Esophagus squamous epithelium (tissue), 4 donors: Measurements from ENCODE around the gene PRMT2.

Experiments used
- POLR2A ChIP-seq, 4 donors: fragments of 450-650 bp; IDR thresholded peaks; one replicate each; pipeline ENCODE4 v1.6.1; 2017; ENCODE audit warnings: antibody characterized with exemption in 4 of 4, mild to moderate bottlenecking in 4 of 4, moderate library complexity in 3 of 4
- TF ChIP-seq, protein P1 (sequence below), 6 experiments: fragments of 450-650 bp in 4 of 6; fragments of 200-600 bp in 2 of 6; sonication (generic) in 2 of 6; IDR thresholded peaks; one replicate each; pipeline ENCODE4 v1.5.1; 2016 to 2019; ENCODE audit warnings: antibody characterized with exemption in 6 of 6, mild to moderate bottlenecking in 4 of 6, moderate library complexity in 4 of 6

DNA sequence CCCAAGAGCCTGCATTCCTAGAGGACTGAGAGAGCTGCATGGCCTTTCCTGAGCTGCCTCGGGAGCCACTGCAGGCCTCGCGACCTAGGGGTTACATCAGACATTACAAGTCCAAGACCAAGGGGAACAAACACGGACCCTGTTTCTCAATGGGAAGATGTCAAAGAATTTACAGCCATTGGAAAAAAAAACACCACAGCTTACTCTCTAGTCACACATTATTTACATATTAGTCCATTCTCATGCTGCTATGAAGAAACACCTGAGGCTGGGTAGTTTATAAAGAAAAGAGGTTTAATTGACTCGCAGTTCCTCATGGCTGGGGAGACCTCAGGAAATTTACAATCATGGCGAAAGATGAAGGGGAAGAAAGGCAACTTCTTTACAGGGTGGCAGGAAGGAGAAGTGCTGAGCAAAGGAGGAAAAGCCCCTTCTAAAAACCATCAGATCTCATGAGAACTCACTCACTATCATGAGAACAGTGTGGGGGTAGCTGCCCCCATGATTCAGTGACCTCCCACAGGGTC is 8.4 kb upstream of the PRMT2 start:
- TF ChIP-seq, protein P1, sequence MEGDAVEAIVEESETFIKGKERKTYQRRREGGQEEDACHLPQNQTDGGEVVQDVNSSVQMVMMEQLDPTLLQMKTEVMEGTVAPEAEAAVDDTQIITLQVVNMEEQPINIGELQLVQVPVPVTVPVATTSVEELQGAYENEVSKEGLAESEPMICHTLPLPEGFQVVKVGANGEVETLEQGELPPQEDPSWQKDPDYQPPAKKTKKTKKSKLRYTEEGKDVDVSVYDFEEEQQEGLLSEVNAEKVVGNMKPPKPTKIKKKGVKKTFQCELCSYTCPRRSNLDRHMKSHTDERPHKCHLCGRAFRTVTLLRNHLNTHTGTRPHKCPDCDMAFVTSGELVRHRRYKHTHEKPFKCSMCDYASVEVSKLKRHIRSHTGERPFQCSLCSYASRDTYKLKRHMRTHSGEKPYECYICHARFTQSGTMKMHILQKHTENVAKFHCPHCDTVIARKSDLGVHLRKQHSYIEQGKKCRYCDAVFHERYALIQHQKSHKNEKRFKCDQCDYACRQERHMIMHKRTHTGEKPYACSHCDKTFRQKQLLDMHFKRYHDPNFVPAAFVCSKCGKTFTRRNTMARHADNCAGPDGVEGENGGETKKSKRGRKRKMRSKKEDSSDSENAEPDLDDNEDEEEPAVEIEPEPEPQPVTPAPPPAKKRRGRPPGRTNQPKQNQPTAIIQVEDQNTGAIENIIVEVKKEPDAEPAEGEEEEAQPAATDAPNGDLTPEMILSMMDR (IDR thresholded peaks at IDR 0.05): no peak
- TF ChIP-seq POLR2A (IDR thresholded peaks at IDR 0.05): no peak
